ENCODE data around the gene SFXN1. TPM values are rescaled to one million over a fixed set of nuclear protein-coding genes. Genes with fewer than 3 reads are reported as not detected.

The SFXN1 gene
- total and polyA plus RNA-seq, 2 donors (not counting 3 experiments of a cell fraction or from before 2014, with no cell fraction given) = 61.7 to 69.3 TPM

DNA sequence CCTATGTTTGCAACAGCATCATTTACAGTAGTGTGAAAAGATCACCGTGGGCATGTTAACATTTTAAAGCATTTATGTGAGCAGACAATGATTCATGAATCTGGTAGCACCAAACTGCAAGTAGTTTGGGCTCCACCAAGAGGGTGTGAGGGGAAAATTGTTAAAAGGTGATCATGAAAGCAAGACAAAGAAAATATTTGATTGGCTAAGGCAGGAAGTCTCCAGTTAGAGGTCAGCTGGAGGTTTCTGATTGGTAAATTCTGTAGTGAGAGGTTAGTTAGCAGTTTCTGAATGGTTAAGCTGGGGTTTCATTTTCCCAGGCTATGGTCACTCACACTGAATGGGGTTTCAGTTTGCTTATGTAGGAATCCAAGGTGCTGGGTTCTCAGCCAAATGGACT, 20.9 kb upstream of the SFXN1 start:
- dilution Hi-C loops (cut with MboI; ENCODE audit: extremely low pct_ligation_motif_present, low sequenced_read_pairs) (no loop called here), intact Hi-C loops (cut with micrococcal nuclease) (no loop called here)
- no peaks in the 10 kb centered on the region for H3K4me1 ChIP-seq (ENCODE audit: control insufficient read depth, extremely low read depth, insufficient read depth, low read length)
- no peaks in the 10 kb centered on the region for H3K27me3 ChIP-seq (ENCODE audit: control insufficient read depth in 2 of 2, insufficient read depth in 2 of 2, low read length in 2 of 2)
- H3K27ac ChIP-seq (ENCODE audit: insufficient read depth, low read depth, low read length) = no peak overlapping the region
- ChIA-PET CTCF (no interaction called here), POLR2A (no interaction called here)
- no peaks in the 10 kb centered on the region for H3K9me1 ChIP-seq (replicated peaks; ENCODE audit: control insufficient read depth, extremely low read depth, insufficient read depth, low read length)
- FAIRE-seq (no peak), DNase-seq (ENCODE audit: low read depth, low spot score) (no peak)
- no peak overlapping the region for H3K4me3 ChIP-seq (replicated peaks in 1 of 3; ENCODE audit: insufficient read depth in 1 of 3, low read depth in 1 of 3, low read length in 3 of 3)
- no peaks in the 10 kb centered on the region for H3K79me2 ChIP-seq (ENCODE audit: control insufficient read depth, insufficient read depth, low read length)
- H2AFZ ChIP-seq (ENCODE audit: low read depth, low read length) = no peak overlapping the region
- H3K36me3 ChIP-seq (ENCODE audit: control insufficient read depth in 2 of 2, extremely low read depth in 1 of 2, insufficient read depth in 2 of 2, low read length in 2 of 2) = no peaks in the 10 kb centered on the region
- no peaks in the 10 kb centered on the region for H3K9me3 ChIP-seq (replicated peaks; ENCODE audit: control insufficient read depth, insufficient read depth, low read length)
- H3K4me2 ChIP-seq (ENCODE audit: insufficient read depth, low read length) = no peak overlapping the region
- no peak for TF ChIP-seq EZH2 (IDR thresholded peaks at IDR 0.05; ENCODE audit: borderline replicate concordance, low read depth, low read length, severe bottlenecking)
- no peak for TF ChIP-seq CTCF (IDR thresholded peaks at IDR 0.05; ENCODE audit: extremely low read depth in 1 of 2, insufficient read depth in 1 of 2, low read depth in 1 of 2, low read length in 2 of 2)
- no peak for TF ChIP-seq JUN (IDR thresholded peaks at IDR 0.05; ENCODE audit: borderline replicate concordance, insufficient read depth, insufficient read length, low read depth)
- TF ChIP-seq GATA2 (IDR thresholded peaks at IDR 0.05; ENCODE audit: insufficient read depth, insufficient read length, low read depth, low read length) = no peak
- TF ChIP-seq POLR2A (IDR thresholded peaks at IDR 0.05; ENCODE audit: low read depth, low read length) = no peak
- TF ChIP-seq MAX (IDR thresholded peaks at IDR 0.05; ENCODE audit: insufficient read depth, insufficient read length) = no peak
- no peak for TF ChIP-seq MYC (IDR thresholded peaks at IDR 0.05; ENCODE audit: low read depth, low read length)
- no peak for TF ChIP-seq POLR2AphosphoS5 (IDR thresholded peaks at IDR 0.05; ENCODE audit: insufficient read depth, low read depth, low read length)
- TF ChIP-seq FOS (IDR thresholded peaks at IDR 0.05; ENCODE audit: borderline replicate concordance, insufficient read depth, low read length) = no peak
- H3K9ac ChIP-seq (replicated peaks; ENCODE audit: extremely low read depth, insufficient read depth, low read length) = no peak overlapping the region
- BruUV-seq (replicated peaks) = no TSS peak
- no peaks in the 10 kb centered on the region for H4K20me1 ChIP-seq (replicated peaks; ENCODE audit: control insufficient read depth, extremely low read depth, insufficient read depth, low read length)
